Articular chondrocyte of knee joint (primary cell): ENCODE results near the gene CNBP. TPM values are rescaled to one million over a fixed set of nuclear protein-coding genes. Genes with fewer than 3 reads are reported as not detected.

Experiments
- small RNA-seq: library from RNA; depleted of rRNA; stranded (forward); fragments of <200 nt; gene quantifications from one replicate; pipeline ENCODE3, GENCODE V24; 2012
- total RNA-seq: library from RNA; depleted of rRNA; stranded (reverse); fragments of >200 nt; gene quantifications from 2 replicates; pipeline ENCODE4 v1.2.3, GENCODE V29; 2012

CNBP gene
- 294 and 308 TPM in 2 replicates for total RNA-seq

DNA sequence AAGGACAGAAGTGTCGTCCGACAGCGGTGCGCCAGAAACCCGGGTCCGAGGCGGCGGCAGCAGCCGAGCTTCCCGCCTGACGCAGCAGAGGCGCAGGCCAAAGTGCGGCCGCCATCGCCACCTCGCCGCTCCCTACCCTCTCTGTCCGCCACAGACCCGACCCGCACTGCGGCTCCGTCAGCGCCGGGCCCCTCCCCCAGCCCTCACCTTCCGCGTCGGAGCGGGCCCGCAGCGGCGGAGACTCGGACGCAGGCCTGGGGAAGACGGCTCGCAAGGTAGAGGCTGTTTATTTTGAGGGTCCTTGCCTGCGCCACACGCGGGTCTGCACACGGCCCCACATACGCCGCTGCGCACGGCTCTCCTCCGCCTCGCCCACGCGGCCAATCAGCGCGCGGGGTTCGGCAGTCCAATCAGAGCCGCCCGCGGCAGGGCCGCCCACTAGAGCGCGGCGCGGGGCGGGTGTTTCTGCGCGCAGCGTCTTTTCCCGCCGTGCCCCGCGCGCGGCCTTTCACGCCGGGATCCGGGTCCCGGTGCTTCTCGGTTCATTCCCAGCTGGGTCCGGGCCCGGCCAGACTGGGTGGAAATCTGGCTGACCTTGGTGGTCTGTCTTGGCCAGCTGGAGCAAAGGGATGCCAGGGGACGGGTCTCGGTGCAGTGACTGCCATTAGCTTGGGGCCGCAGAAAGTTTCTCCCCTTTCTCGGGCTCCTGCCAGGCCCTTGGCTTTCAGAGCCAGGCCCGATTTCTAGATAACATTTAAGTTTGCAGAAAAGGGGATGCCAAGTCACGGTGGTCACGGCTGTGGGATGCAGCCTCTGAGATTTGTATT is at the start of gene CNBP:
CNBP (minus strand) TSS at position 328 of the 827 bp plus-strand sequence. CDS start 12,139 bp downstream, outside the sequence.

DNA sequence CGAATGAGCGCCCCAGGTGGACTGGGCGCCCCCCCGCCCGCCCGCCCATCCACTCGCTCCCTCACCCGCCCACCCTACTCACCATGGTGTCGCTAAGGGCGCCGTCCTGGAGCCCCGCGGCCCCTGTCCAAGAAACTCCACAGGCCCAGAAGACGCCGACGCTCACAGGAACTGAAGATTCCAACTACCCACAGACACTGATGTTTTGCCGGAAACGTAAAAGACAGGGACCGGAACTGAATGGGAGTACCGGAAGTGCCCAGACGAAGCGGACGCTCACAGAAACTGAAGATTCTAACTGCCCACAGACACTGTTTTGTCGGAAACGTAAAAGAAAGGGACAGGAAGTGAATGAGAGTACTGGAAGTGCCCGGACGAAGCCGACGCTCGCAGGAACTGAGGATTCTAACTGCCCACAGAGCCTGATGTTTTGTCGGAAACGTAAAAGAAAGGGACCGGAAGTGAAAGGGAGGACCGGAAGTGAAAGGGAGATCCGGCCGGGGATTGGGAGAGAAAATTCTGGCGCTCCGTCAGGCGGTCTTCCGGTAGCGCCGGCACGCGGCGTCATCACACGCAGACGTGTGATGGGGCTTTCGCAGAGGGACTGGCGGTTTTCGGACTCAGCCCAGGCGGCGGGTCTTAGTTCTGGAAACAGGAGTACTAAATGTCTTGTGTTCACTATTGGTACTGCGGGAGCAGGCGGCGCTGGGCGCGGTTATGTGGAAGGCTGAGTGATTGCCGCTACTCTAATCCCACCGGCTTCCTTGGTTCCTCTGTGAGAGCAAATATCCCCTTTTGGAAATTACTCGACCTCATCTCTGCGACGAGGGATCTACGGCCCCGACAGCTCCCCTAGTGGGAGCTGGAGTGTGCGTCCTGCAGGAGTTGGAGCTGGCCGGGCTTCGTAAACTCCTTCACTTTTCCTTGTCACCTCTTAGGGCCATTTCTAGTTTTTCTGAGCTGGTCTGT is 22.5 kb downstream of the CNBP start, which contains the start of gene ISY1:
ISY1 (minus strand) TSS at position 173 of the 969 bp plus-strand sequence; CDS start at position 85, 88 bp downstream.

DNA sequence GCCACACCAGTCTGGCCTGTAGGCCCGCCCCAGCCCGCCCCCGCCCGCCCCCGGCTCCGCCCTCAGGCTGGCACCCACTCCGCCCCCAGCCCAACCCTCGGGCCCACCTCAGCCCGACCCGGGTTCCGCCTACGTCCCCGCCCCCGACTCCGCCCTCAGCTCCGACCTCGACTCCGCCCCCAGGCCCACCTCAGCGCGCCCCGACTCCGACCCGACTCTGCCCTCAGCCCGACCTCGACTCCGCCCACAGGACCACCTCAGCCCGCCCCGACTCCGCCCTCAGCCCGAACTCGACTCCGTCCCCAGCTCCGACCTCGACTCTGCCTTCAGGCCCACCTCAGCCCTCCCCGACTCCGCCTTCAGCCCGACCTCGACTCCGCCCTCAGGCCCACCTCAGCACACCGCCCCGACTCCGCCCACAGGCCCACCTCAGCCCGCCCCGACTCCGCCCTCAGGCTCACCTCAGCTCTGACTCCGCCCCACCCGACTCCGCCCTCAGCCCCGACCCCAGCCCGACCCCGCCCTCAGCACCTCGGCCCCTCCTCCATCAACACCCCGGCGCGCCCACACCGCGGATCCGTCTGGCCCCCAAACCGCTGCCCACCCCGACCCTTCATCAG is 61.8 kb downstream of the CNBP start, which contains the start of gene RAB43:
RAB43 (minus strand) TSS at position 13 of the 620 bp plus-strand sequence. CDS start 315 bp downstream, outside the sequence.

Small RNA genes lying within 50 kb of the gene (small RNA-seq; reads per million reads assigned to genes)
- gene RPS27P12, result not detected

Other genes starting within 250 kb of the CNBP start
- gene CFAP92, start 189.8 kb downstream of the CNBP start, total RNA-seq, result under 0.01 and 0.11 TPM in 2 replicates
- under 0.01 TPM in 1 of 2 replicates, not detected in the other for gene EFCC1, start 182.6 kb downstream of the CNBP start, total RNA-seq
- not detected in 2 replicates for gene GP9, start 123.1 kb downstream of the CNBP start, total RNA-seq
- 5.8 and 8.0 TPM in 2 replicates for gene RAB43, start 62.1 kb downstream of the CNBP start, total RNA-seq
- gene ISY1, start 22.8 kb downstream of the CNBP start, total RNA-seq, result 29.7 and 39.2 TPM in 2 replicates
- gene COPG1, start 65.7 kb upstream of the CNBP start, total RNA-seq, result 263 and 273 TPM in 2 replicates
- gene HMCES, start 95.0 kb upstream of the CNBP start, total RNA-seq, result 12.0 and 13.5 TPM in 2 replicates
- gene EFCAB12, start 244.7 kb upstream of the CNBP start, total RNA-seq, result 0.13 and 0.22 TPM in 2 replicates